Measurements from ENCODE around the gene CWC27. TPM values are rescaled to one million over a fixed set of nuclear protein-coding genes. Genes with fewer than 3 reads are reported as not detected.

Gene CWC27
- total and polyA plus RNA-seq, 2 of the 13 experiments (the other 11 are each of a cell fraction or from before 2014, with no cell fraction given) = 21.1 to 25.7 TPM

GRCh38 chr5:65034029-65034812 is 265.5 kb downstream of the CWC27 start (continued):
- TF ChIP-seq ZNF407 (CRISPR knock-in tag; IDR thresholded peaks at IDR 0.05; ENCODE audit: not compliant biosample characterization) = no peak
- 0 out of 2 replicates have a peak, but pooled peaks have one; percentile 60 for TF ChIP-seq ZNF605 (CRISPR knock-in tag; IDR thresholded peaks at IDR 0.05)

- CTCF ChIA-PET (ENCODE audit: low intra/inter-chr PET ratio, low total read pairs) = no interaction called here
- WGBS (ENCODE audit: low lambda C conversion rate) = 96% methylated on average over 14 of the region's 14 CpGs
Observed at GRCh38 chr5:65034813-65035209, 266.1 kb downstream of the CWC27 start.

More at GRCh38 chr5:65034813-65035209, 266.1 kb downstream of the CWC27 start:
- FAIRE-seq (no peak), ATAC-seq (no peak), DNase-seq (ENCODE audit: low spot score) (no peak)
- Histone ChIP-seq H3K27ac (ENCODE audit: extremely low read length, insufficient read depth, low read length) (no peak overlapping the region), H3K79me2 (ENCODE audit: insufficient read depth, low read length) (no peaks in the 10 kb centered on the region), H3K4me3 (replicated peaks in 1 of 3; ENCODE audit: insufficient read depth in 1 of 3, low read depth in 2 of 3, low read length in 3 of 3) (peak overlapping the region in 1 of 3 experiments; percentile 77; a peak in 1 of 6 replicates), H3K9ac (ENCODE audit: insufficient read depth, low read depth, low read length) (no peak overlapping the region), H3K36me3 (replicated peaks in 1 of 2; ENCODE audit: control insufficient read depth in 1 of 2, insufficient read depth in 2 of 2, low read length in 2 of 2) (no peaks in the 10 kb centered on the region), H3K27me3 (ENCODE audit: control insufficient read depth in 1 of 2, insufficient read depth in 2 of 2, low read length in 2 of 2) (no peaks in the 10 kb centered on the region; a peak in 2 of 5 replicates), H4K20me1 (ENCODE audit: insufficient read depth, low read length) (no peaks in the 10 kb centered on the region), H3K9me3 (ENCODE audit: low read length) (no peaks in the 10 kb centered on the region), H3K4me2 (ENCODE audit: low read depth, low read length) (peak overlapping the region; percentile 74), H3K4me1 (ENCODE audit: insufficient read depth, low read length) (peaks cover 36% of the 10 kb centered on the region), H2AFZ (ENCODE audit: low read length) (no peak overlapping the region)
- in situ Hi-C loops (cut with HindIII; ENCODE audit: extremely low pct_ligation_motif_present, low pct_unique_long_range_greater_than_20kb) = loop anchor here (5.0 kb wide), 1 partner anchor 223 kb away; no protein-coding TSS in a partner anchor
- POLR2A ChIA-PET = interaction anchor here (1.5 to 1.6 kb wide), 2 partner anchors 69 to 224 kb away, joined by 4 to 5 read pairs; no protein-coding TSS in a partner anchor
- intact Hi-C loops (cut with micrococcal nuclease; ENCODE audit: unreplicated experiment) = loop anchor here (2.0 to 5.0 kb wide), 2 partner anchors 66 to 447 kb away; partner anchors contain the start of gene ADAMTS6
- no TSS peak for BruUV-seq (replicated peaks)
- no peak for TF ChIP-seq TEF (CRISPR knock-in tag; IDR thresholded peaks at IDR 0.05)
- 0 out of 2 replicates have a peak, but pooled peaks have one; percentile 9 for TF ChIP-seq SALL2 (CRISPR knock-in tag; IDR thresholded peaks at IDR 0.05)
- TF ChIP-seq ZNF703 (CRISPR knock-in tag; IDR thresholded peaks at IDR 0.05; ENCODE audit: borderline replicate concordance) = no peak
- 0 out of 2 replicates have a peak, but pooled peaks have one; percentile 7 for TF ChIP-seq ZNF230 (CRISPR knock-in tag; IDR thresholded peaks at IDR 0.05)
- TF ChIP-seq ZNF317 (CRISPR knock-in tag; IDR thresholded peaks at IDR 0.05) = no peak
- TF ChIP-seq MXD3 (CRISPR knock-in tag; IDR thresholded peaks at IDR 0.05) = no peak
- TF ChIP-seq ARID2 (CRISPR knock-in tag; IDR thresholded peaks at IDR 0.05; ENCODE audit: borderline replicate concordance) = 0 out of 2 replicates have a peak, but pooled peaks have one; percentile 43
- no peak for TF ChIP-seq ZKSCAN8 (CRISPR knock-in tag; IDR thresholded peaks at IDR 0.05; ENCODE audit: borderline replicate concordance)
- no peak for TF ChIP-seq SMAD3 (CRISPR knock-in tag; IDR thresholded peaks at IDR 0.05)
